A375 (cell line): ENCODE measurements around the gene ADO. TPM values are rescaled to one million over a fixed set of nuclear protein-coding genes. Genes with fewer than 3 reads are reported as not detected.

Source experiments
- total RNA-seq: library from RNA; depleted of rRNA; stranded (reverse); fragments of >200 nt; shearing (Covaris generic); gene quantifications from 2 replicates; pipeline ENCODE4 v1.2.3, GENCODE V29; 2014; rRNA removed

ADO gene
- 21.8 and 23.6 TPM in 2 replicates for total RNA-seq

GRCh38 chr10:62804356-62805230, at the start of gene ADO:
Gene ADO, plus strand, starts transcription at chr10:62804720. Its CDS starts 340 bp downstream, at chr10:62805060.

GRCh38 chr10:62816331-62817120, 12.0 kb downstream of the ADO start, which contains the start of gene EGR2:
Gene EGR2, minus strand, starts transcription at chr10:62816366. Its CDS starts 337 bp downstream, at chr10:62816029.

Other genes with a start within 250 kb of the ADO start
- gene EGR2, start 11.6 kb downstream of the ADO start, total RNA-seq = 0.34 and 0.72 TPM in 2 replicates